ENCODE data around the gene BCAR1.

DNA sequence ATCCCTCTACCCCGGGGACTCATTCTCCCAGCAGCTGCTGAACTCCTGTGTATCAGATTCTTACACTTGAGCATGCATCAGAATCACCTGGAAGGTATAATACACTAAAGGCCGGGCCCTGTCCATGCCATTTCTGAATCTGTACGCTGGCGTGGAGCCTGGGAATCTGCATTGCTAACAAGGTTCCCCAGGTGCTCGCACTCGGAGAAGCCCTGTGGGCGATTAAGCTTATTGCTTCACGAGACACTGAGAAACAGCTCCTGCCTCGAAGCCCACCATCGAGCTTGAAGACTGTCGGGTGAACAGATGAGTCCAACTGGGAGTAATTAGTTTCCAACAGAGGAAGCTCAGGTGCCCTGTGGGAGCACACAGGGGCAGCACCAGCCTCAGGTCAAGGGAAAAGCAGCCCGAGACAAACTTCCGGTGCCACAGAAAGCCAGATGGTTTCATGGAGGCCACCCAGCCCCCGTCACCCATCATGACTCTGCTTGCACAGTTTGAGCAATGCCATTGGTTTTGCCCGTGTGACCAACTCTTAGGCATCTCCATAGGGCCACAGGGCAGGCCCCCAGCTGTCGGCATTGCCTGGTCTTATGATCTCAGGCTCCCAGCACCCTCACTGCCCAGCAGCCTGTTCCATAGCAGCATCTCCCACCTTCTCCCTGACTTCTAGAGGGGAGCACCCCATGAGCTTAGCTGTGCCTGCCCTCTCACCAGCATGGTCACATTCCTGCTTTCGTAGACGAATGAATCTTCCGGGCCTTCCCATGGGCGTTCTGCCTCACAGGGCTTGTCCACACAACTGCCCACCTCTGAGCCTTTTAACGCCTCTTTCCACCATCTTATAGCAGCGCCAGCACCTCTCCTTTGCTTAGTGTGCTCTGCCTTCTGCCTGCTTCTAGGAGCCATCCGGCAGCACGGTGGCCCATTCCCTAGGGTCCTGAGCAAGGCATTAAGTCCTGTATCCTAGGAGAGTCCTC lies 55.3 kb downstream of the BCAR1 start:
- TF ChIP-seq, protein P1, sequence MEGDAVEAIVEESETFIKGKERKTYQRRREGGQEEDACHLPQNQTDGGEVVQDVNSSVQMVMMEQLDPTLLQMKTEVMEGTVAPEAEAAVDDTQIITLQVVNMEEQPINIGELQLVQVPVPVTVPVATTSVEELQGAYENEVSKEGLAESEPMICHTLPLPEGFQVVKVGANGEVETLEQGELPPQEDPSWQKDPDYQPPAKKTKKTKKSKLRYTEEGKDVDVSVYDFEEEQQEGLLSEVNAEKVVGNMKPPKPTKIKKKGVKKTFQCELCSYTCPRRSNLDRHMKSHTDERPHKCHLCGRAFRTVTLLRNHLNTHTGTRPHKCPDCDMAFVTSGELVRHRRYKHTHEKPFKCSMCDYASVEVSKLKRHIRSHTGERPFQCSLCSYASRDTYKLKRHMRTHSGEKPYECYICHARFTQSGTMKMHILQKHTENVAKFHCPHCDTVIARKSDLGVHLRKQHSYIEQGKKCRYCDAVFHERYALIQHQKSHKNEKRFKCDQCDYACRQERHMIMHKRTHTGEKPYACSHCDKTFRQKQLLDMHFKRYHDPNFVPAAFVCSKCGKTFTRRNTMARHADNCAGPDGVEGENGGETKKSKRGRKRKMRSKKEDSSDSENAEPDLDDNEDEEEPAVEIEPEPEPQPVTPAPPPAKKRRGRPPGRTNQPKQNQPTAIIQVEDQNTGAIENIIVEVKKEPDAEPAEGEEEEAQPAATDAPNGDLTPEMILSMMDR (IDR thresholded peaks at IDR 0.05): no peak
- TF ChIP-seq EP300 (IDR thresholded peaks at IDR 0.05): no peak
